ENCODE measurements around the gene KIF3C. TPM values are rescaled to one million over a fixed set of nuclear protein-coding genes. Genes with fewer than 3 reads are reported as not detected.

KIF3C gene
- total RNA-seq, 4 donors from 2014 or later: 0.70 to 71.0 (median 3.2) TPM

DNA sequence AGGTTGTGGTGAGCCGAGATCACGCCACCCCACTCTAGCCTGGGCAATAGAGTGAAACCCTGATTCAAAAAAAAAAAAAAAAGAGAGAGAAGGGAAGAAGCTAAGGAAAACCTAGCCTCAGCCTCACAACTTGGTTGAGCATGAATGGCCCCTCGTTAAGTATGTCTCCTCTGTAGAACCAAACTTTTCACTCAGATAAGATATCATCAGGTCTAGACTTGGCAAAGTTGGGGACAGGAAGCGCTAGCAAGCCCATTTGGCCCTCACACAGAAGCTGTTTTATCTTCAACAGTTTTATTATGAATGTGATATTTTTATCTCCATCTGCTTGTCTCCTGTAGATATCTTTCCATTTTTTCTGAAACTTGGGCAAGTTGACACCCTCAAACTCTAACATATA is 100.5 kb downstream of the KIF3C start:
- Histone ChIP-seq H3K4me3 (no peak overlapping the region), H3K4me1 (peaks cover 0 to 6% (median under 1%) of the 10 kb centered on the region in 4 donors), H3K27ac (no peak overlapping the region), H3K9me3 (no peaks in the 10 kb centered on the region), H3K27me3 (no peaks in the 10 kb centered on the region), H3K36me3 (no peaks in the 10 kb centered on the region)
- DNase-seq: no peak
- TF ChIP-seq, protein P1, sequence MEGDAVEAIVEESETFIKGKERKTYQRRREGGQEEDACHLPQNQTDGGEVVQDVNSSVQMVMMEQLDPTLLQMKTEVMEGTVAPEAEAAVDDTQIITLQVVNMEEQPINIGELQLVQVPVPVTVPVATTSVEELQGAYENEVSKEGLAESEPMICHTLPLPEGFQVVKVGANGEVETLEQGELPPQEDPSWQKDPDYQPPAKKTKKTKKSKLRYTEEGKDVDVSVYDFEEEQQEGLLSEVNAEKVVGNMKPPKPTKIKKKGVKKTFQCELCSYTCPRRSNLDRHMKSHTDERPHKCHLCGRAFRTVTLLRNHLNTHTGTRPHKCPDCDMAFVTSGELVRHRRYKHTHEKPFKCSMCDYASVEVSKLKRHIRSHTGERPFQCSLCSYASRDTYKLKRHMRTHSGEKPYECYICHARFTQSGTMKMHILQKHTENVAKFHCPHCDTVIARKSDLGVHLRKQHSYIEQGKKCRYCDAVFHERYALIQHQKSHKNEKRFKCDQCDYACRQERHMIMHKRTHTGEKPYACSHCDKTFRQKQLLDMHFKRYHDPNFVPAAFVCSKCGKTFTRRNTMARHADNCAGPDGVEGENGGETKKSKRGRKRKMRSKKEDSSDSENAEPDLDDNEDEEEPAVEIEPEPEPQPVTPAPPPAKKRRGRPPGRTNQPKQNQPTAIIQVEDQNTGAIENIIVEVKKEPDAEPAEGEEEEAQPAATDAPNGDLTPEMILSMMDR (IDR thresholded peaks at IDR 0.05): no peak
- TF ChIP-seq POLR2A (IDR thresholded peaks at IDR 0.05): no peak

DNA sequence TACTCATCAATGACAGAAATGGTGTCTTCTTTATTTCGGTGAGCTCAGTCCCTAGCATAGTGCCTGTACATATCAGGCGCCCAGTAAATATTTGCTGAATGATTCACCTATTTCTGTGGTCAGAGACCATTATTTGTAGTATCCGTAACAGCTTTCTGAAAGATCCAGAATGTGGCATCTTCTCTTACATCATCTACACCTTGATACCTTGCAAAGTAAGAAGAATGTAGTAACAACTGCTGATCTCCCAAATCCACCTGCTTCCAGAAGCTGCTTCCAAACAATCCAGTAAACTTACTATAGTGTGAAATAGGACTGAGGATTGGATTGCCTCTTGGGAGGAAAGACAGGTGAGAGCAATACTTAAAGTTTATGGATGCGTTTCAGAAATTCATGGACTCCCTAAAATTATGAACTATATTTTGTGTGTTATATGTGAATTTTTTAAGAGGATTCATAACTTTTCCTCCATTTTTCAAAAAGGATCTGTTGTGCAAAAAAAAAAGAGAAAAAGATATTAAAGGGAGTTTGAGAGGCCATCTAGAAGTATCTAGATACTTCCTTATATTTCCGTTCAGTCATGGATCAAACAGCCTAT is 103.1 kb downstream of the KIF3C start:
- Histone ChIP-seq H3K27me3 (no peaks in the 10 kb centered on the region), H3K27ac (peak overlapping the region; percentile 86 to 98 (median 88)), H3K36me3 (peaks cover 0 to under 1% (median 0%) of the 10 kb centered on the region in 3 donors), H3K9me3 (no peaks in the 10 kb centered on the region), H3K4me1 (peaks cover 0 to 14% (median 3%) of the 10 kb centered on the region in 4 donors), H3K4me3 (peak overlapping the region in 3 of 4 donors; percentile 67 to 84 (median 82))
- no peak for DNase-seq
- TF ChIP-seq, protein P1 (IDR thresholded peaks at IDR 0.05): no peak
- TF ChIP-seq POLR2A (IDR thresholded peaks at IDR 0.05): no peak

DNA sequence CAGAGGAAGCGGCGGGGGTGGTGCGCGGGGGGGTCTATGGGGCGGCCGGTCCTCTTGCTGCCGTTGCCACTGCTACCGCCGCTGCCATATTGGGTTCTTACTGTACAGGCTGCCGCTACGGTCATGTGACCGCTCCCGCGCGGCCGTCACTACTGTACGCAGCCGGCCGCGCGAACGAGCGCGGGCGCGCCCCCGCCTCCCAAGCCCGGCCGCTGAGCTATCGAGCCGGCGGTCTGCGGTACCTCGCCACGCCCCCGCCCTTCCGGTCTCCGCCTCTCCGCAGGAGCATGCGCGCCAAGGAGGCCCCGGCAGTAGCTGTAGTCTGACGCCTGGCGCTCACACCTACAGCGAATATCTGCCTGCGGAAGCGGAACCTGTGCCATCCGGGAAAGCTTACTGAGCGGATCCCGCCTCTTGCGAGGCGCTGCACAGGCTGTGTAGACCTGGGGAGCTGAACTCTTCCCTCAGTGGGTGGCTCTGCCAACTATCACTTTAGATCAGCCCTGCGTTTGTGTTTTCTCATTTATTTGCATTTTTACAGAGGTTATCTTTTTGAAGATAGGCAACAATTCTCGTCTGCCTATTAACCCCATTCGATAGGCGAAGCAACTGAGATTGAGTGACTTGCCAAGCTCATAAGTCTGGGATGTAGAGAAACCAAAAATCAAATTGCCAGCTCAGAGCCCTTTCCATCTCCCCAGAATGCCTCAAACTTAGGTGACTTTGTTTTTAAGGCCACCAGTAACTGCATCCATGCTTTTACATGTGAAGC is 103.8 kb downstream of the KIF3C start, which contains the start of gene ASXL2:
ASXL2 (minus strand) TSS at position 127 of the 772 bp plus-strand sequence. CDS start 265 bp downstream, outside the sequence.
- peak within 1 kb of the TSS; percentile 67 to 84 (median 82) for H3K4me3 ChIP-seq
- H3K27ac ChIP-seq: peak within 1 kb of the TSS; percentile 86 to 98 (median 88)
- H3K36me3 ChIP-seq: peaks cover 0 to 7% (median 0%) of the 10 kb centered on the region in 3 donors
- H3K27me3 ChIP-seq: no peaks in the 10 kb centered on the region
- H3K4me1 ChIP-seq: peaks cover 0 to 14% (median 3%) of the 10 kb centered on the region in 4 donors
- no peaks in the 10 kb centered on the region for H3K9me3 ChIP-seq
- peak; percentile 94 to 99 (median 99) for DNase-seq
- peak; percentile 39 to 81 for TF ChIP-seq POLR2A (IDR thresholded peaks at IDR 0.05)
- TF ChIP-seq, protein P1 (IDR thresholded peaks at IDR 0.05): peak in 3 of 6 experiments; percentile 8 to 33 (median 25)

DNA sequence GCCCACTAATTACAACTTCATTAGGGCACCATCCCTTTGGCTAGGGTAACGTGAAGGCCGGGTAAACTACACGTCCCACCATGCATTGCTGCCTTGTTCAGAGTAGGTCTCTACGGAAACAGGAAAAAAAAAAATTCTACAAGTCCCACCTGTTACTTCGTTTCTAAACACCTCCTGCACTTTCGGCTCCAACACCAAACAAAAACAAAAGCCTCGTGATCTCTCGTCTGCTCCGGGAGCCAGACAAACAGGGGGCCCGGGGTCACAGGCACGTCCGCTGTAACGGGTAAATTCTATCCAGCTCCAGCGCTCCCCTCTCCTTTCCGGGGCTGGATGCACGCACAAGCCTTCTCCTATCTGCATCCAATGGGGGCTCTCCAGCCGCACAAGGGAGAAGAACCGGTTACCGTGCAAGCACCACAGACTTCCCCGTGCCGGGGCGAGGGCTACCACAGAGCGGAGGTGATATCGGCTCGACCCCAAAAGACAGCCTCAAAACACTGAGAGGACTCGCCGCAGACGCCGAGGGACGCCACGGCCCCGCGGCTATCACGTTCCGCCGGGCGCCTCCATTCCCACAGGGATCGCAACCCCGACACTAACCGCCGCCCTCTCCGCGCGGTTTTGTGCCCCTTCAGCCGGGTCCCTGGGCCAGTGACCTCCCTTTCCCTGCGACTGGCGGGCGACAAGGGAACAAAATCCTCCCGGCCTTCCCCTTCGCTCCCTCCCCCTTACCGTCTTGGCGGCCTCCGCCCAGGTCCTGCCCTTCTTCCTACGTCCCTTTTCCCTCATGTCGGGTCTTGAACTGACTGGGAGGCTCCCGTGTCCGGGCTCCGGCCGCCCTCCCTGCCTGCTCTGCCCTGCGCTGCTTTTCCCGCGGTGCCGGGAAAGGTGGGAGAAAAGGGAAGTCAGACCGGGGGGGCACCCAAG is 104.6 kb downstream of the KIF3C start:
- TF ChIP-seq POLR2A (IDR thresholded peaks at IDR 0.05): peak in 1 of 2 donors; percentile 16
- TF ChIP-seq, protein P1 (IDR thresholded peaks at IDR 0.05): no peak
- Histone ChIP-seq H3K4me1 (peaks cover 0 to 14% (median 3%) of the 10 kb centered on the region in 4 donors), H3K27ac (peak overlapping the region; percentile 86 to 98 (median 88)), H3K4me3 (peak overlapping the region; percentile 67 to 84 (median 82)), H3K27me3 (no peaks in the 10 kb centered on the region), H3K36me3 (peaks cover 0 to 7% (median 0%) of the 10 kb centered on the region in 3 donors), H3K9me3 (no peaks in the 10 kb centered on the region)
- DNase-seq: peak; percentile 67 to 83 (median 80)

Small RNAs within 50 kb of the gene (small RNA-seq; reads per million reads assigned to genes)
- gene NDUFB4P4 (0 reads per million in 2 donors), gene UQCRHP2 (0 reads per million in 2 donors)

Other genes with a start within 250 kb of the KIF3C start
- gene ASXL2, start 104.0 kb downstream of the KIF3C start, total RNA-seq: 10 to 100 TPM; 17.0 to 28.9 (median 19.8) TPM
- 10 to 100 TPM; 61.9 to 95.6 (median 85.1) TPM for gene RAB10, start 51.6 kb upstream of the KIF3C start, total RNA-seq
- gene GAREM2, start 190.6 kb upstream of the KIF3C start, total RNA-seq: under 1 TPM in 3 of 4 donors, not detected in 1; 0.35 to 0.94 (median 0.85) TPM

All from Peyer's patch (tissue), 4 donors.